Measurements from ENCODE around the gene BEST4. TPM values are rescaled to one million over a fixed set of nuclear protein-coding genes. Genes with fewer than 3 reads are reported as not detected.

BEST4 gene
- total and polyA plus RNA-seq, 2 of the 8 experiments (the other 6 are each of a cell fraction or from before 2014, with no cell fraction given) = 0.76 to 1.4 TPM

GRCh38 chr1:44819608-44820327 lies 31.8 kb upstream of the BEST4 start (continued):
- TF ChIP-seq ASH2L (IDR thresholded peaks at IDR 0.05; ENCODE audit: low read length) (peak; percentile 52), JUN (IDR thresholded peaks at IDR 0.05; ENCODE audit: low read depth, low read length) (no peak), NRF1 (IDR thresholded peaks at IDR 0.05; ENCODE audit: low read depth, low read length) (no peak), GTF2F1 (IDR thresholded peaks at IDR 0.05; ENCODE audit: borderline replicate concordance, low read depth, low read length) (peak; percentile 100), SP1 (IDR thresholded peaks at IDR 0.05; ENCODE audit: low read depth, low read length) (peak; percentile 94), POLR2AphosphoS5 (IDR thresholded peaks at IDR 0.05; ENCODE audit: low read depth, low read length) (peak; percentile 100), KDM1A (IDR thresholded peaks at IDR 0.05; ENCODE audit: borderline replicate concordance, low read length) (no peak), KDM5A (IDR thresholded peaks at IDR 0.05; ENCODE audit: low read length) (no peak), BACH1 (IDR thresholded peaks at IDR 0.05; ENCODE audit: low read length) (no peak), SIRT6 (IDR thresholded peaks at IDR 0.05; ENCODE audit: low read length) (no peak), RAD21 (IDR thresholded peaks at IDR 0.05 in 1 of 2, conservative IDR thresholded peaks at IDR 0.05 in 1 of 2; ENCODE audit: low read depth in 2 of 2, low read length in 2 of 2) (peak in 1 of 2 experiments; percentile 15; a peak in 3 of 4 replicates), ZNF274 (IDR thresholded peaks at IDR 0.05; ENCODE audit: borderline replicate concordance, extremely low read depth, low read length) (no peak), RNF2 (IDR thresholded peaks at IDR 0.05; ENCODE audit: borderline replicate concordance, low read depth, low read length, missing control alignments, poor library complexity, severe bottlenecking) (no peak), NANOG (IDR thresholded peaks at IDR 0.05; ENCODE audit: insufficient read depth, low read depth, low read length, poor library complexity, severe bottlenecking) (no peak), USF2 (IDR thresholded peaks at IDR 0.05; ENCODE audit: low read length) (0 out of 2 replicates have a peak, but pooled peaks have one; percentile 23), RXRA (IDR thresholded peaks at IDR 0.05; ENCODE audit: insufficient read depth, low read depth, low read length) (no peak), CHD2 (IDR thresholded peaks at IDR 0.05; ENCODE audit: low read length) (peak; percentile 64; the same call in 1 of the 2 replicates), CEBPB (IDR thresholded peaks at IDR 0.05; ENCODE audit: low read depth, low read length) (0 out of 2 replicates have a peak, but pooled peaks have one; percentile 4), BCL11A (IDR thresholded peaks at IDR 0.05; ENCODE audit: low read depth in 2 of 2, low read length in 2 of 2) (peak in 1 of 2 experiments; percentile 77), PHF8 (conservative IDR thresholded peaks at IDR 0.05; ENCODE audit: low read depth, low read length) (no peak), CBX8 (IDR thresholded peaks at IDR 0.05; ENCODE audit: borderline replicate concordance, low read depth, low read length) (no peak), GABPA (IDR thresholded peaks at IDR 0.05; ENCODE audit: borderline replicate concordance, insufficient read depth, low read length) (no peak; the same call in 1 of the 2 replicates), BRCA1 (IDR thresholded peaks at IDR 0.05; ENCODE audit: low read depth, low read length) (no peak; the same call in 1 of the 2 replicates)
